ENCODE measurements around the gene RALY. TPM values are rescaled to one million over a fixed set of nuclear protein-coding genes. Genes with fewer than 3 reads are reported as not detected.
A peak's percentile ranks its signal among the peaks of the same experiment; 100 is the strongest.

The RALY gene
- total RNA-seq, 4 donors from 2014 or later = 78.5 to 110 (median 86.6) TPM

DNA sequence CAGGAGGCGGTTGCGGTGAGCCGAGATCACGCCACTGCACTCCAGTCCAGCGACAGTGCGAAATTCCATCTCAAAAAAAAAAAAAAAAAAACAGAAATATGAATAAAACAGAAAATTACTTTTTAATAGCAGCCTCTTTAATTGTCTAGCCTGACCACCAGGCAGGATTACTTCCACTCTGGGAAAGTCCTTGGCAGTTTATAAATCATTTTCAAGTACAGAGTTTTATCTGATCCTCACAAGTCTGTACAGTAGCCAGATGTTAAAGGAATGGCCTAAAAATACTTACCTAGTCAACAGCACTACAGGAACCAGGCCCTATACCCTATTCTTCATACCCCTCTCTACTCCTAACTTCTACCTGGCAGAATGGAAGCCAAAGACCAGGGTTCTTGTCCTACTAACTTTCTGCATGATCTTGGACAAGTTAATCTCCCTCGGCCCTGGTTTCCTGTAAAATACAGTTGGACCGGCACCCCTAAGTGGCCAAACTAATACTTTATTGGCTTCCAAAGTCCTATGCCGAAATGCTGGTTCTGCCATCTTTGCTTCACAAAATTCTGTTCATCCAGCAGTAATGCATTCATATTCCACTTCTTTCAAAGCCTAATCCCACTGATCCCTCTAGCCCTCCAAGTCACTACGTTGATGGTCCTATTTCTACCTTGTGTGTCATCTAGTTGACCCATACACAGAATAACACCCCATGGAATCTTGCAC, 116.5 kb downstream of the RALY start:
- WGBS = 72% methylated on average over 10 of the region's 10 CpGs
- Histone ChIP-seq H3K27me3 (no peaks in the 10 kb centered on the region), H3K9me3 (no peaks in the 10 kb centered on the region), H3K36me3 (peaks cover 1% of the 10 kb centered on the region), H3K4me3 (peak overlapping the region; percentile 88), H3K4me1 (peaks cover 44% of the 10 kb centered on the region), H3K27ac (no peak overlapping the region)
- DNase-seq (ENCODE audit: low spot score in 2 of 2) = no peak
- TF ChIP-seq POLR2AphosphoS5 (IDR thresholded peaks at IDR 0.05) (no peak), EP300 (IDR thresholded peaks at IDR 0.05) (no peak), CTCF (IDR thresholded peaks at IDR 0.05) (no peak)

DNA sequence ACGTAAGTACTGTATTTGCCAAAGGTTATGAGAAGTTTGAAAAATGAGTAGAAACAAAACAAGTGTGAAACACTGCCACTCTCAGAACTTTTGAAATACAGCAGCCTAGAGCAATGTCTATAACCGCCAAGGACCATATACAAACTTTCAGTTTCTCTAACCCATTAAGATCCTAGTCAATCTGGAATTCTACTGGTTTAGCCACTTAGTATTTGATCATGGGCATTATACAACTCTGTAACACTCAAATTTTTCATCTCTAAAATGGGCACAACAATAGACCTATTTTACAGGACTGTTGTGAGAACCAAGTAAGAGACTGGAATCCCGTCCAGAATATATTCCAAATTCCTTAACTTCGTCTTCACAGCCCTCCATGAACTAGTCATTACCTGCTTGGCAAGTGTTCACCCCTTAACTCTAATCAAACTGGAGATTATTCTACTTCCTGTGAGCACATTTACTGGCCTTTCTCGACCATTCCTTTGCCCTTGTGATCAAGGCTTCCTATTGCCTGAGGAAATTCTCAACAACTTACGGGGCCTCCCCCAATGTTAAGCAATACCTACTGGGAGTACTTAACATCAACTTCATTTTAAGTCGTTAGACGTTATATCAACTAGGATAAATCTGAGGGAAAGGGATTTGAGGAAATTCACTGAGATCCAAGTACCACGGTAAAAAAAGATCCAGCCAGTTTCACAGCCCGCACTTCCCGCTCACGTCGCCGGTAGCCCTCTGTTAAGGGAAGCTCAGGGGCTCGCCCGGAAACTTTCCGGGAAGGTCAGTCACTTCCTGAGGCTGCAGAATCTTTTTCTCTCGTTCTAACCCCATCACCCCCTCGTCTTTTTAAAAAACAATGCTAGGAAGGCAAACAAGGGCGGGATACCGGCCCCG, 117.3 kb downstream of the RALY start:
- Histone ChIP-seq H3K27ac (peak overlapping the region; percentile 97), H3K36me3 (no peaks in the 10 kb centered on the region), H3K4me3 (peak overlapping the region; percentile 88), H3K4me1 (peaks cover 44% of the 10 kb centered on the region), H3K9me3 (no peaks in the 10 kb centered on the region), H3K27me3 (no peaks in the 10 kb centered on the region)
- DNase-seq (ENCODE audit: low spot score in 2 of 2) = peak in 1 of 2 donors; percentile 71
- WGBS = 3% methylated on average over 22 of the region's 22 CpGs
- no peak for TF ChIP-seq POLR2AphosphoS5 (IDR thresholded peaks at IDR 0.05)
- TF ChIP-seq POLR2A (IDR thresholded peaks at IDR 0.05) = no peak
- no peak for TF ChIP-seq CTCF (IDR thresholded peaks at IDR 0.05)
- no peak for TF ChIP-seq EP300 (IDR thresholded peaks at IDR 0.05)

GRCh38 chr20:34111702-34112599, 118.2 kb downstream of the RALY start, which contains the start of gene EIF2S2:
TSS of gene EIF2S2 (minus strand) at chr20:34112243. CDS start at chr20:34112110, 133 bp downstream.
- WGBS = 0% methylated on average over 4 of the region's 81 CpGs
- Histone ChIP-seq H3K4me1 (peaks cover 38% of the 10 kb centered on the region), H3K27me3 (no peaks in the 10 kb centered on the region), H3K4me3 (peak within 1 kb of the TSS; percentile 88), H3K36me3 (no peaks in the 10 kb centered on the region), H3K27ac (peak within 1 kb of the TSS; percentile 97), H3K9me3 (no peaks in the 10 kb centered on the region)
- no peak for TF ChIP-seq EP300 (IDR thresholded peaks at IDR 0.05)
- no peak for TF ChIP-seq CTCF (IDR thresholded peaks at IDR 0.05)
- peak in 2 of 3 donors; percentile 74 to 81 for TF ChIP-seq POLR2AphosphoS5 (IDR thresholded peaks at IDR 0.05)
- TF ChIP-seq POLR2A (IDR thresholded peaks at IDR 0.05) = peak; percentile 76 to 95
- DNase-seq (ENCODE audit: low spot score in 2 of 2) = peak; percentile 96

DNA sequence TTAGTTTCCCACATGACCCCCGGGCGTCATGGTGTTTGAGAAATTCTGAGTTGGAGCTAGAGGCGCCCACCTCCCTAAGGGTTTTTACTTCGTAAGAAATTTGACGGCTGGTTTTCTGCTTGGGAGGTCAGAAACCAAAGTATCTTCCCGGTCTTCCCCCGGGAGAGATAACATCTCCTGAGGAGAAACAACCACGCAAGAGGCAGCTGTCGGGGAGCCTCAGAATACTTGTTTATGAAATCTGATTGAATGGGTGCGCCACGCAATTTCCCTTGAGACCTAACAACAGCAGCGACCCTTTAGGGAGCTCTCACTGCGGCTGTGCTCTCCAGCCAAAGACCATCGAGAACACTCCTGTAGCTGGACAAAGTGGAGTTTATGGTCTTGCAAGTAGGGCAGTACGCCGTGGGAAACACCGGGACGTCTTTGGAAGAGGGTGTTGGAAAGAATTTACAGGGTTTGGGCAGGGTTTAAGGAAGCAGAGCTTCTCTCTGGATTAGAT, 118.9 kb downstream of the RALY start:
- DNase-seq (ENCODE audit: low spot score in 2 of 2) = peak in 1 of 2 donors; percentile 71
- TF ChIP-seq EP300 (IDR thresholded peaks at IDR 0.05) (no peak), CTCF (IDR thresholded peaks at IDR 0.05) (no peak), POLR2AphosphoS5 (IDR thresholded peaks at IDR 0.05) (no peak), POLR2A (IDR thresholded peaks at IDR 0.05) (no peak)
- Histone ChIP-seq H3K27ac (peak overlapping the region; percentile 97), H3K4me3 (peak overlapping the region; percentile 88), H3K36me3 (no peaks in the 10 kb centered on the region), H3K9me3 (no peaks in the 10 kb centered on the region), H3K27me3 (no peaks in the 10 kb centered on the region), H3K4me1 (peaks cover 37% of the 10 kb centered on the region)
- under 1% methylated on average over 18 of the region's 18 CpGs for WGBS

All from suprapubic skin (tissue), 4 donors.